Hematopoietic multipotent progenitor cell treated with erythropoietin and hydrocortisone succinate and interleukin-3 and kit ligand, for 6 days (in vitro differentiated cells): ENCODE results near the gene PREP.
"Not testable (repeated sequence)": the region's sequence is repeated elsewhere in the genome, so short reads cannot be mapped to it uniquely, and the experiment has no call there.

Experiments
- DNase-seq: peaks from one replicate; pipeline ENCODE4 v3.0.0-alpha.2; 2015

Gene PREP

GRCh38 chr6:105259913-105260889 lies 142.7 kb downstream of the PREP start:
- no peak for DNase-seq

GRCh38 chr6:105258816-105259215 lies 144.1 kb downstream of the PREP start:
- DNase-seq: peak; percentile 4

- DNase-seq: no peak
Measured at GRCh38 chr6:105257340-105257739, 145.5 kb downstream of the PREP start.

- DNase-seq: no peak
Measured at GRCh38 chr6:105256619-105257018, 146.3 kb downstream of the PREP start.

- no peak for DNase-seq
Measured at GRCh38 chr6:105253787-105254186, 149.1 kb downstream of the PREP start.

GRCh38 chr6:105251689-105252088 lies 151.2 kb downstream of the PREP start:
- DNase-seq: no peak

- no peak for DNase-seq
Measured at GRCh38 chr6:105250533-105250932, 152.3 kb downstream of the PREP start.

- DNase-seq: no peak
Measured at GRCh38 chr6:105243487-105243886, 159.4 kb downstream of the PREP start.

- no peak for DNase-seq
Measured at GRCh38 chr6:105235155-105235554, 167.7 kb downstream of the PREP start.

- not testable (repeated sequence) for DNase-seq
Measured at GRCh38 chr6:105231771-105232170, 171.1 kb downstream of the PREP start.
